Endothelial cell of umbilical vein (primary cell): ENCODE measurements around the gene NEBL. TPM values are rescaled to one million over a fixed set of nuclear protein-coding genes. Genes with fewer than 3 reads are reported as not detected.

ENCODE experiments used
- BruUV-seq: library from RNA; stranded (reverse); fragments of 400-500 nt; replicated peaks from 2 replicates; lab custom pipeline; 2021; lab: Mats Ljungman, UMichigan
- CTCF ChIA-PET: fragments of 300-600, 350-600 bp; sonication (Branson Sonifier 250); formaldehyde crosslinking; loops from one replicate; lab custom pipeline; 2021; ENCODE audit warnings: antibody characterized with exemption, inconsistent platforms; lab: Charles Lee
- POLR2A ChIA-PET: fragments of 300-600, 350-600 bp; sonication (Branson Sonifier 250); formaldehyde crosslinking; loops from one replicate; lab custom pipeline; 2021; ENCODE audit warnings: antibody characterized with exemption, inconsistent platforms; lab: Charles Lee
- DNase-seq: peaks from one replicate; pipeline ENCODE4 v3.0.0-alpha.2; 2011; ENCODE audit warnings: low read depth, low spot score
- FAIRE-seq: peaks from 2 replicates; lab custom pipeline; 2011; peaks lifted over from hg19 to GRCh38; lab: Jason Lieb, UNC
- H2AFZ ChIP-seq: 2 replicates; pipeline ENCODE4 v1.6.0; 2012; ENCODE audit warnings: low read depth, low read length, control low read depth, inconsistent platforms
- H3K27ac ChIP-seq: 2 replicates; pipeline ENCODE4 v1.5.1; 2011; ENCODE audit warnings: low read depth, mild to moderate bottlenecking, control low read depth, low read length, moderate library complexity; ENCODE audit not compliant: insufficient read depth
- H3K27me3 ChIP-seq, 2 experiments: 2 replicates each; pipeline versions ENCODE4 v1.6.0 to v1.6.1; 2011; ENCODE audit warnings: low read length in 2 of 2, mixed read lengths in 1 of 2; ENCODE audit not compliant: control insufficient read depth in 2 of 2, insufficient read depth in 2 of 2
- H3K36me3 ChIP-seq, 2 experiments: 2 replicates in 1 of 2; 3 replicates in 1 of 2; pipeline ENCODE4 v1.5.1; 2011; ENCODE audit warnings: low read length in 2 of 2, mild to moderate bottlenecking in 1 of 2, moderate library complexity in 1 of 2; ENCODE audit not compliant: control insufficient read depth in 2 of 2, insufficient read depth in 2 of 2; ENCODE audit errors: extremely low read depth in 1 of 2
- H3K4me1 ChIP-seq: 3 replicates; pipeline ENCODE4 v1.5.1; 2011; ENCODE audit warnings: mild to moderate bottlenecking, low read length; ENCODE audit not compliant: control insufficient read depth, insufficient read depth; ENCODE audit errors: extremely low read depth
- H3K4me2 ChIP-seq: 2 replicates; pipeline ENCODE4 v1.6.1; 2011; ENCODE audit warnings: low read length, control low read depth, mixed read lengths; ENCODE audit not compliant: insufficient read depth
- H3K4me3 ChIP-seq, 3 experiments: fragments of 200-600 bp in 1 of 3; sonication (generic), shearing (Covaris generic) in 1 of 3; replicated peaks in 1 of 3; 2 replicates each; pipeline ENCODE4 v1.5.1; 2011 to 2016; ENCODE audit warnings: control low read depth in 3 of 3, low read length in 3 of 3, mild to moderate bottlenecking in 2 of 3, inconsistent platforms in 1 of 3, low read depth in 1 of 3, moderate library complexity in 1 of 3; ENCODE audit not compliant: insufficient read depth in 1 of 3
- H3K79me2 ChIP-seq: 2 replicates; pipeline ENCODE4 v1.6.0; 2012; ENCODE audit warnings: low read length, inconsistent platforms; ENCODE audit not compliant: control insufficient read depth, insufficient read depth
- H3K9ac ChIP-seq: replicated peaks from 2 replicates; pipeline ENCODE3; 2011; ENCODE audit warnings: low read length, control low read depth; ENCODE audit not compliant: insufficient read depth; ENCODE audit errors: extremely low read depth
- H3K9me1 ChIP-seq: replicated peaks from 3 replicates; pipeline ENCODE4 v1.6.0; 2011; ENCODE audit warnings: mild to moderate bottlenecking, low read length; ENCODE audit not compliant: control insufficient read depth, insufficient read depth; ENCODE audit errors: extremely low read depth
- H3K9me3 ChIP-seq: replicated peaks from 2 replicates; pipeline ENCODE4 v1.5.1; 2012; ENCODE audit warnings: low read length, inconsistent platforms; ENCODE audit not compliant: control insufficient read depth, insufficient read depth
- H4K20me1 ChIP-seq: replicated peaks from 2 replicates; pipeline ENCODE3; 2011; ENCODE audit warnings: mild to moderate bottlenecking, low read length; ENCODE audit not compliant: control insufficient read depth, insufficient read depth; ENCODE audit errors: extremely low read depth
- CTCF ChIP-seq, 2 donors: IDR thresholded peaks; 1 replicate in 1 of 2; 2 replicates in 1 of 2; pipeline ENCODE4 v1.5.1; 2011; ENCODE audit warnings: low read length in 2 of 2, mild to moderate bottlenecking in 2 of 2, moderate library complexity in 2 of 2, control low read depth in 1 of 2, inconsistent platforms in 1 of 2, low read depth in 1 of 2; ENCODE audit not compliant: insufficient read depth in 1 of 2; ENCODE audit errors: extremely low read depth in 1 of 2
- EZH2 ChIP-seq: IDR thresholded peaks from 2 replicates; pipeline ENCODE4 v1.6.1; 2012; ENCODE audit warnings: borderline replicate concordance, low read depth, mild to moderate bottlenecking, moderate library complexity, low read length, inconsistent platforms; ENCODE audit not compliant: severe bottlenecking
- FOS ChIP-seq: IDR thresholded peaks from 2 replicates; pipeline ENCODE4 v1.6.1; 2011; ENCODE audit warnings: mild to moderate bottlenecking, low read length, moderate library complexity, borderline replicate concordance; ENCODE audit not compliant: insufficient read depth
- GATA2 ChIP-seq: IDR thresholded peaks from 2 replicates; pipeline ENCODE4 v1.7.0; 2011; ENCODE audit warnings: low read depth, mild to moderate bottlenecking, moderate library complexity, mixed read lengths, low read length; ENCODE audit not compliant: insufficient read length, insufficient read depth
- JUN ChIP-seq: IDR thresholded peaks from 2 replicates; pipeline ENCODE4 v1.6.1; 2011; ENCODE audit warnings: borderline replicate concordance, low read depth; ENCODE audit not compliant: insufficient read length, insufficient read depth
- MYC ChIP-seq: IDR thresholded peaks from one replicate; pipeline ENCODE4 v1.6.1; 2011; ENCODE audit warnings: mild to moderate bottlenecking, low read depth, low read length
- POLR2A ChIP-seq: IDR thresholded peaks from 2 replicates; pipeline ENCODE4 v1.6.1; 2012; ENCODE audit warnings: low read depth, mild to moderate bottlenecking, control low read depth, low read length
- POLR2AphosphoS5 ChIP-seq: IDR thresholded peaks from 2 replicates; pipeline ENCODE4 v1.6.1; 2012; ENCODE audit warnings: low read depth, mild to moderate bottlenecking, control low read depth, low read length, moderate library complexity; ENCODE audit not compliant: insufficient read depth
- dilution Hi-C: fragments of 300-500 bp; cut with MboI; formaldehyde crosslinking; loops from one replicate; pipeline ENCODE4 v1.15.0; 2019; ENCODE audit warnings: low sequenced_read_pairs; ENCODE audit not compliant: extremely low pct_ligation_motif_present
- intact Hi-C: fragments of 100-400 bp; cut with micrococcal nuclease; formaldehyde crosslinking; loops from one replicate; pipeline ENCODE4 v1.10.0; 2022
- polyA plus RNA-seq, 4 experiments: library from polyadenylated mRNA; depleted of rRNA in 3 of 4; stranded (reverse) in 3 of 4; unstranded in 1 of 4; fragments of >200 nt; gene quantifications; 2 replicates each; pipeline versions ENCODE4 v1.2.1 to v1.2.3, GENCODE V29; 2011 to 2012; ENCODE audit warnings: missing spikeins in 1 of 4
- total RNA-seq: library from RNA; stranded (reverse); gene quantifications from 2 replicates; pipeline ENCODE4 v1.2.3, GENCODE V29; 2021
- TF ChIP-seq, protein P1 (sequence below): IDR thresholded peaks from 2 replicates; pipeline ENCODE4 v1.6.1; 2011; ENCODE audit not compliant: insufficient read depth, insufficient read length

Gene NEBL
- total and polyA plus RNA-seq, 2 donors (not counting 3 experiments of a cell fraction or from before 2014, with no cell fraction given): 0.17 to 0.66 TPM

GRCh38 chr10:20932606-20933126 lies 35.6 kb upstream of the NEBL start:
- no peaks in the 10 kb centered on the region for H3K36me3 ChIP-seq
- TF ChIP-seq, protein P1, sequence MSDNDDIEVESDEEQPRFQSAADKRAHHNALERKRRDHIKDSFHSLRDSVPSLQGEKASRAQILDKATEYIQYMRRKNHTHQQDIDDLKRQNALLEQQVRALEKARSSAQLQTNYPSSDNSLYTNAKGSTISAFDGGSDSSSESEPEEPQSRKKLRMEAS: no peak
- TF ChIP-seq CTCF (IDR thresholded peaks at IDR 0.05; ENCODE audit: extremely low read depth in 1 of 2, insufficient read depth in 1 of 2, low read depth in 1 of 2, low read length in 2 of 2): no peak
- TF ChIP-seq GATA2: no peak
- no peak for TF ChIP-seq MYC
- no peak for TF ChIP-seq POLR2A
- TF ChIP-seq EZH2: no peak
- no peak for TF ChIP-seq POLR2AphosphoS5
- no peak for TF ChIP-seq FOS
- TF ChIP-seq JUN: no peak
- no peaks in the 10 kb centered on the region for H3K9me1 ChIP-seq
- H4K20me1 ChIP-seq: no peaks in the 10 kb centered on the region
- H3K4me1 ChIP-seq: no peaks in the 10 kb centered on the region
- H3K4me3 ChIP-seq: no peak overlapping the region
- CTCF ChIA-PET: no interaction called here
- FAIRE-seq (no peak), DNase-seq (no peak)
- BruUV-seq: no TSS peak
- POLR2A ChIA-PET: no interaction called here
- H3K27me3 ChIP-seq: no peaks in the 10 kb centered on the region
- no peaks in the 10 kb centered on the region for H3K79me2 ChIP-seq
- no peaks in the 10 kb centered on the region for H3K9me3 ChIP-seq
- intact Hi-C loops: no loop called here
- H3K9ac ChIP-seq: no peak overlapping the region
- no peak overlapping the region for H3K27ac ChIP-seq
- no peak overlapping the region for H2AFZ ChIP-seq
- no peak overlapping the region for H3K4me2 ChIP-seq
- dilution Hi-C loops: no loop called here
